ENCODE results near the gene DYNLT4. TPM values are rescaled to one million over a fixed set of nuclear protein-coding genes. Genes with fewer than 3 reads are reported as not detected.
A peak's percentile ranks its signal among the peaks of the same experiment; 100 is the strongest.

The DYNLT4 gene
- total RNA-seq, 1 donor from 2014 or later = 5.2 TPM

- Histone ChIP-seq H3K27ac (no peak within 1 kb of the TSS), H3K4me3 (no peak within 1 kb of the TSS)
- intact Hi-C loops (cut with DNase I) = no loop called here
Observed at GRCh38 chr1:44788120-44788860, 18.9 kb downstream of the DYNLT4 start, which contains the start of gene BEST4. Gene BEST4, minus strand, starts transcription at chr1:44788170. Its CDS starts 465 bp downstream, at chr1:44787705.

GRCh38 chr1:44787506-44787905 is 19.6 kb downstream of the DYNLT4 start:
- H3K27ac ChIP-seq = no peak overlapping the region

More at GRCh38 chr1:44788120-44788860, 18.9 kb downstream of the DYNLT4 start, which contains the start of gene BEST4:
- Histone ChIP-seq H3K4me1 (peaks cover 32% of the 10 kb centered on the region), H3K9me3 (no peaks in the 10 kb centered on the region), H3K27me3 (ENCODE audit: low read depth) (no peaks in the 10 kb centered on the region), H3K36me3 (no peaks in the 10 kb centered on the region)
- DNase-seq = no peak
- no peak for TF ChIP-seq CTCF (IDR thresholded peaks at IDR 0.05)
- ATAC-seq = no peak

GRCh38 chr1:44786841-44787426 is 20.2 kb downstream of the DYNLT4 start:
- peaks cover 35% of the 10 kb centered on the region for H3K4me1 ChIP-seq
- no peaks in the 10 kb centered on the region for H3K36me3 ChIP-seq
- H3K4me3 ChIP-seq = no peak overlapping the region
- no peaks in the 10 kb centered on the region for H3K9me3 ChIP-seq
- H3K27ac ChIP-seq = no peak overlapping the region
- no peaks in the 10 kb centered on the region for H3K27me3 ChIP-seq (ENCODE audit: low read depth)
- DNase-seq (no peak), ATAC-seq (no peak)
- TF ChIP-seq CTCF (IDR thresholded peaks at IDR 0.05) = no peak
- intact Hi-C loops (cut with DNase I) = no loop called here

More at GRCh38 chr1:44787506-44787905, 19.6 kb downstream of the DYNLT4 start:
- peaks cover 35% of the 10 kb centered on the region for H3K4me1 ChIP-seq
- no peak for DNase-seq
- no peak overlapping the region for H3K4me3 ChIP-seq
- intact Hi-C loops (cut with DNase I) = no loop called here
- H3K27me3 ChIP-seq (ENCODE audit: low read depth) = no peaks in the 10 kb centered on the region
- H3K36me3 ChIP-seq = no peaks in the 10 kb centered on the region
- ATAC-seq = no peak
- no peaks in the 10 kb centered on the region for H3K9me3 ChIP-seq
- no peak for TF ChIP-seq CTCF (IDR thresholded peaks at IDR 0.05)

- peak; percentile 85 to 93 for ATAC-seq
- Histone ChIP-seq H3K4me1 (peaks cover 35% of the 10 kb centered on the region), H3K4me3 (peak overlapping the region; percentile 59), H3K36me3 (peaks cover 4% of the 10 kb centered on the region), H3K27me3 (ENCODE audit: low read depth) (no peaks in the 10 kb centered on the region), H3K27ac (peak overlapping the region; percentile 67), H3K9me3 (no peaks in the 10 kb centered on the region)
- peak; percentile 98 for TF ChIP-seq CTCF (IDR thresholded peaks at IDR 0.05)
- DNase-seq = peak; percentile 86
- intact Hi-C loops (cut with DNase I) = no loop called here
Observed at GRCh38 chr1:44786138-44786840, 20.9 kb downstream of the DYNLT4 start.

GRCh38 chr1:44785501-44786137 is 21.5 kb downstream of the DYNLT4 start:
- DNase-seq = peak; percentile 14
- Histone ChIP-seq H3K4me1 (peaks cover 35% of the 10 kb centered on the region), H3K4me3 (peak overlapping the region; percentile 59), H3K9me3 (no peaks in the 10 kb centered on the region), H3K36me3 (peaks cover 11% of the 10 kb centered on the region), H3K27ac (peak overlapping the region; percentile 67), H3K27me3 (ENCODE audit: low read depth) (no peaks in the 10 kb centered on the region)
- intact Hi-C loops (cut with DNase I) = no loop called here
- TF ChIP-seq CTCF (IDR thresholded peaks at IDR 0.05) = no peak
- no peak for ATAC-seq
